ENCODE results near the gene NUDT14. TPM values are rescaled to one million over a fixed set of nuclear protein-coding genes. Genes with fewer than 3 reads are reported as not detected.

NUDT14 gene
- polyA plus RNA-seq, 1 donor from 2014 or later = 55.0 TPM

DNA sequence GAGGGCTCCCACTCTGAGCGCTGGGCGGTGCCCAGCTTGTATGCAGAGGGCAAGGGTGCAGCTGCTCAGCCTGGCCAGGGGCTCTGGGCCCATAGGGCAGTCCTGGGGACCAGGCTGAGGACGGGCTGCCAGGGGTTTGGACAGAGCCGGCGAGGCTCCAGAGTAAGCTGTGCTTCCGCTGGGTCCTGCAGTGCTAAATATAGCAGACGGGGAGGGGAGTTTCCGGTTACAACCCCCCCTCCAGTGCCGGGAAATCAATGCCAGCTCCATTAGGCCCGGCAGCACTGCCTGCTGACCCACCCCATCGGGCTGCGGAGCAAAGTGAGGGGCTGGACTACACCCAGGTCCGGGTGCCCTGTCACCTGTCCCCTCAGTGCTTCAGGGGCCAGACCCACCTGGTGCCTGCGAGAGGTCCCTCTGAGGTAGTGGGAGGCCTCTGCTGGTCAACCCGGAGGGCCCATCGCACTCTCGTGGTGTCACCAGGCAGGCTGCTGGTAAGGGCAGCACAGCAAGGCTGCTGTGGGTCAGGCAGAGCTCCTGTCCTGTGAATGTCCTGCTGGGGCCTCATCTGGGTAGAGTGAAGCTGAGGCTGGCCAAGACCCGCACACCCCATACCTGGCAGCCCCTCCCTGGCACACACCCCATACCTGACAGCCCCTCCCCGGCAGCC is 10.0 kb downstream of the NUDT14 start:
- no peak overlapping the region for H3K4me2 ChIP-seq (ENCODE audit: low read length)
- no peak overlapping the region for H3K4me3 ChIP-seq (ENCODE audit: low read length)
- TF ChIP-seq MXI1 (conservative IDR thresholded peaks at IDR 0.05; ENCODE audit: poor library complexity, severe bottlenecking) = no peak
- TF ChIP-seq POLR2AphosphoS5 (IDR thresholded peaks at IDR 0.05) = no peak
- TF ChIP-seq TAF1 (IDR thresholded peaks at IDR 0.05; ENCODE audit: low read depth) = no peak
- TF ChIP-seq, protein P1, sequence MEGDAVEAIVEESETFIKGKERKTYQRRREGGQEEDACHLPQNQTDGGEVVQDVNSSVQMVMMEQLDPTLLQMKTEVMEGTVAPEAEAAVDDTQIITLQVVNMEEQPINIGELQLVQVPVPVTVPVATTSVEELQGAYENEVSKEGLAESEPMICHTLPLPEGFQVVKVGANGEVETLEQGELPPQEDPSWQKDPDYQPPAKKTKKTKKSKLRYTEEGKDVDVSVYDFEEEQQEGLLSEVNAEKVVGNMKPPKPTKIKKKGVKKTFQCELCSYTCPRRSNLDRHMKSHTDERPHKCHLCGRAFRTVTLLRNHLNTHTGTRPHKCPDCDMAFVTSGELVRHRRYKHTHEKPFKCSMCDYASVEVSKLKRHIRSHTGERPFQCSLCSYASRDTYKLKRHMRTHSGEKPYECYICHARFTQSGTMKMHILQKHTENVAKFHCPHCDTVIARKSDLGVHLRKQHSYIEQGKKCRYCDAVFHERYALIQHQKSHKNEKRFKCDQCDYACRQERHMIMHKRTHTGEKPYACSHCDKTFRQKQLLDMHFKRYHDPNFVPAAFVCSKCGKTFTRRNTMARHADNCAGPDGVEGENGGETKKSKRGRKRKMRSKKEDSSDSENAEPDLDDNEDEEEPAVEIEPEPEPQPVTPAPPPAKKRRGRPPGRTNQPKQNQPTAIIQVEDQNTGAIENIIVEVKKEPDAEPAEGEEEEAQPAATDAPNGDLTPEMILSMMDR (IDR thresholded peaks at IDR 0.05; ENCODE audit: poor library complexity, severe bottlenecking) = no peak
- TF ChIP-seq RAD21 (conservative IDR thresholded peaks at IDR 0.05) = no peak
- TF ChIP-seq, protein P2, sequence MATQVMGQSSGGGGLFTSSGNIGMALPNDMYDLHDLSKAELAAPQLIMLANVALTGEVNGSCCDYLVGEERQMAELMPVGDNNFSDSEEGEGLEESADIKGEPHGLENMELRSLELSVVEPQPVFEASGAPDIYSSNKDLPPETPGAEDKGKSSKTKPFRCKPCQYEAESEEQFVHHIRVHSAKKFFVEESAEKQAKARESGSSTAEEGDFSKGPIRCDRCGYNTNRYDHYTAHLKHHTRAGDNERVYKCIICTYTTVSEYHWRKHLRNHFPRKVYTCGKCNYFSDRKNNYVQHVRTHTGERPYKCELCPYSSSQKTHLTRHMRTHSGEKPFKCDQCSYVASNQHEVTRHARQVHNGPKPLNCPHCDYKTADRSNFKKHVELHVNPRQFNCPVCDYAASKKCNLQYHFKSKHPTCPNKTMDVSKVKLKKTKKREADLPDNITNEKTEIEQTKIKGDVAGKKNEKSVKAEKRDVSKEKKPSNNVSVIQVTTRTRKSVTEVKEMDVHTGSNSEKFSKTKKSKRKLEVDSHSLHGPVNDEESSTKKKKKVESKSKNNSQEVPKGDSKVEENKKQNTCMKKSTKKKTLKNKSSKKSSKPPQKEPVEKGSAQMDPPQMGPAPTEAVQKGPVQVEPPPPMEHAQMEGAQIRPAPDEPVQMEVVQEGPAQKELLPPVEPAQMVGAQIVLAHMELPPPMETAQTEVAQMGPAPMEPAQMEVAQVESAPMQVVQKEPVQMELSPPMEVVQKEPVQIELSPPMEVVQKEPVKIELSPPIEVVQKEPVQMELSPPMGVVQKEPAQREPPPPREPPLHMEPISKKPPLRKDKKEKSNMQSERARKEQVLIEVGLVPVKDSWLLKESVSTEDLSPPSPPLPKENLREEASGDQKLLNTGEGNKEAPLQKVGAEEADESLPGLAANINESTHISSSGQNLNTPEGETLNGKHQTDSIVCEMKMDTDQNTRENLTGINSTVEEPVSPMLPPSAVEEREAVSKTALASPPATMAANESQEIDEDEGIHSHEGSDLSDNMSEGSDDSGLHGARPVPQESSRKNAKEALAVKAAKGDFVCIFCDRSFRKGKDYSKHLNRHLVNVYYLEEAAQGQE (IDR thresholded peaks at IDR 0.05; ENCODE audit: borderline replicate concordance) = no peak
- no peak for TF ChIP-seq EZH2 (IDR thresholded peaks at IDR 0.05; ENCODE audit: borderline replicate concordance, insufficient read depth, low read length, poor library complexity, severe bottlenecking)
- TF ChIP-seq SMC3 (conservative IDR thresholded peaks at IDR 0.05; ENCODE audit: poor library complexity) = no peak
- no peak for TF ChIP-seq EP300 (conservative IDR thresholded peaks at IDR 0.05; ENCODE audit: poor library complexity, severe bottlenecking)
- H3K9ac ChIP-seq (ENCODE audit: low read length) = no peak overlapping the region
- H3K9me2 ChIP-seq (ENCODE audit: insufficient read depth, low read length) = no peaks in the 10 kb centered on the region
- H3K36me3 ChIP-seq (ENCODE audit: insufficient read depth, low read length) = no peaks in the 10 kb centered on the region
- no peaks in the 10 kb centered on the region for H3K9me3 ChIP-seq (ENCODE audit: low read length)
- H3F3A ChIP-seq (ENCODE audit: insufficient read depth, low read length, poor library complexity, severe bottlenecking) = no peaks in the 10 kb centered on the region
- no peak overlapping the region for H3K27ac ChIP-seq (ENCODE audit: low read length)
- H3K27me3 ChIP-seq (ENCODE audit: insufficient read depth, low read depth, low read length) = peaks cover 5% of the 10 kb centered on the region
- no peaks in the 10 kb centered on the region for H3K79me2 ChIP-seq (replicated peaks; ENCODE audit: insufficient read depth, low read length)
- H4K20me1 ChIP-seq (ENCODE audit: insufficient read depth) = no peaks in the 10 kb centered on the region
- H2AFZ ChIP-seq (ENCODE audit: low read depth, low read length) = no peak overlapping the region

DNA sequence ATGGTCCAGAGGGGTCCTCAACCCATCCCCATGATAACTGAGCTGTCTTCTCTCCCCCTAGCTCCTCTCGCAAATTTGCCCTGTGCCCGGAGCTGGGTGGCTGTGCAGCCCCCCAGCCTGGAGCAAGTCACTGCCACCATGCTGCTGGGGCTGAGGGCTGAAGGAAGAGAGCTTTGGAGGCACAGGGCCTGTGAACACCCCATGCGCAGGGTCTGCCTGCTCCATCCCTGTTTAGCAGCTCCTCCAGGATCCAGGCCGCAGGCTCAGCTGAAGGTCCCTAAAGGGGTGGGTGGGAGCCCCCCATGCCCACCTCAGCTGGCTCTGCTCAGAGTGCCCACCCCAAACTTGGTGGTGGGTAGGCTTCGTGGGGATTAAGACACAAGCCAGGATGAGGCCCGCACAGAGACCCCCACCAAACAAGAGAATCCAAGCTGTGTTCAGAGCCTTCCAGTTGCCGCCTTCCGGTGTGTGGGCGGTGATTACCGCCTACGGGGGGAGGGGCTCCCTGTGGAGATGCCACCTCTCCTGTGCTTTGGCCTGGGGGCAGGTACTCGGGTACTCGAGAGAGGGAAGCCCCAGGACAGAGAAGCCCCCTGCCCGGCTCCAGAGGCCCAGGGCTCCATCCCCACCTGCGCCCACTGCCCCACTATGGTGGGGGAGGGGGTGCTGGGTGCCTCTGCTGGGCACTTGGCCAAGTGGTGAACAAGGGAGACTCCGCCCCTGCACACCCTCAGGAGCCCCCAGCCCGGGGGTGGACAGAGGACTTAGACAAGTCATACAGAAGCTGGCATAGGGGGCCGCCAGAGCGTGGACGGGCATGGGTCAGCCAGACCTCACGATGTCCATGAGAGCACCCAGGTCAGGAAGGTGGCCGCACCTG is 11.1 kb downstream of the NUDT14 start:
- Histone ChIP-seq H2AFZ (ENCODE audit: low read depth, low read length) (no peak overlapping the region), H3K4me2 (ENCODE audit: low read length) (no peak overlapping the region), H3F3A (ENCODE audit: insufficient read depth, low read length, poor library complexity, severe bottlenecking) (no peaks in the 10 kb centered on the region), H3K9me3 (ENCODE audit: low read length) (no peaks in the 10 kb centered on the region), H3K9ac (ENCODE audit: low read length) (no peak overlapping the region), H3K4me3 (ENCODE audit: low read length) (no peak overlapping the region), H4K20me1 (ENCODE audit: insufficient read depth) (no peaks in the 10 kb centered on the region), H3K9me2 (ENCODE audit: insufficient read depth, low read length) (no peaks in the 10 kb centered on the region), H3K27me3 (ENCODE audit: insufficient read depth, low read depth, low read length) (peaks cover 5% of the 10 kb centered on the region), H3K79me2 (replicated peaks; ENCODE audit: insufficient read depth, low read length) (no peaks in the 10 kb centered on the region), H3K27ac (ENCODE audit: low read length) (no peak overlapping the region), H3K36me3 (ENCODE audit: insufficient read depth, low read length) (no peaks in the 10 kb centered on the region)
- TF ChIP-seq SMC3 (conservative IDR thresholded peaks at IDR 0.05; ENCODE audit: poor library complexity) (no peak), MXI1 (conservative IDR thresholded peaks at IDR 0.05; ENCODE audit: poor library complexity, severe bottlenecking) (no peak), TAF1 (IDR thresholded peaks at IDR 0.05; ENCODE audit: low read depth) (no peak), EZH2 (IDR thresholded peaks at IDR 0.05; ENCODE audit: borderline replicate concordance, insufficient read depth, low read length, poor library complexity, severe bottlenecking) (no peak), RAD21 (conservative IDR thresholded peaks at IDR 0.05) (no peak), POLR2AphosphoS5 (IDR thresholded peaks at IDR 0.05) (no peak)
- TF ChIP-seq, protein P2 (IDR thresholded peaks at IDR 0.05; ENCODE audit: borderline replicate concordance) = no peak
- TF ChIP-seq, protein P1 (IDR thresholded peaks at IDR 0.05; ENCODE audit: poor library complexity, severe bottlenecking) = no peak

All from neural cell (in vitro differentiated cells).